Subcutaneous adipose tissue (tissue), 4 donors: ENCODE measurements around the gene HTRA3. TPM values are rescaled to one million over a fixed set of nuclear protein-coding genes. Genes with fewer than 3 reads are reported as not detected.

Experiments
- CTCF ChIP-seq: fragments of 450-650 bp; IDR thresholded peaks from one replicate; pipeline ENCODE4 v1.5.1; 2016; ENCODE audit warnings: low read depth, mild to moderate bottlenecking, control low read depth, antibody characterized with exemption, moderate library complexity
- total RNA-seq, 4 donors: library from RNA; depleted of rRNA; stranded (reverse); fragments of >200 nt; gene quantifications; one replicate each; pipeline ENCODE4 v1.1.0, GENCODE V29; 2016

The HTRA3 gene
- 10 to 100 TPM; 40.7 to 65.9 (median 56.9) TPM for total RNA-seq

- TF ChIP-seq CTCF, result no peak
These were observed at the start of gene HTRA3 for GRCh38 chr4:8269535-8270417. Gene HTRA3, plus strand, starts transcription at chr4:8269754. Its CDS starts 215 bp downstream, at chr4:8269969.

DNA sequence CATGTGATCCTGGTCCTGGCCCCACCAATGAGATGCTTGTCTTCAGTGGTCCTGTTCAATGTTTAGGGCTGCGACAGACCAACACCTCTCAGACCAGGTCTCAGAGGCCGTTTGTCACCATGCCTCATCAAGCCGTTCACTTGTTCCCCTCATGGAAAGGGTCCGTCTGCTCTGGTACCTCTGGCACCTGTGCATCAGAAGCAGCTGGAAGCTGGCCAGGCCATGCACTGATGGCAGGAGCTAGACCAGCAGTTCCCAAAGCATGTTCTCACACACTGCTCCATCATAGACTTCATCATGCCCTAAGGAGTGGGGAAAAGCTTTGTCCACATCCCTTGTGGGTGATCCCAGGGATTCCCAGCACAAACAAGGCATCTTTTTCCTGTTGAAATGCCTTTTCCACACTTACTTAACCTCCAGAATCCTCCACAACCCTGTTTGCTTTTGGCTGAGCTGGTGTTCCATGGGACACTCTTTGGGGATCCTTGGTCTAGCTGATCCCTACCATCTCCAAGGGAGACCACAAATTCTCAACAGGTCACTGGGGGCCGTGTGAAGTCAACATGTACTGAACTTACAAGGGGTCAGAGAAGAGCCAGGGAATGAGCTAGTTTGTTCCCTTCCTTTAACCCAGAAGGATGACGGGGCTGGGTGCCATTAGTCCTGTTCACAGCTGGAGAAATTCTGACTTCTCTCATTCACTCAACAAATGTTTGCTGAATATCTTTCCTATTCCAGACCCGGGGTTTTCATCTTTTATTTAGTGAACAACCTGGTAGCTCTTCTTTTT lies 48.7 kb upstream of the HTRA3 start:
- no peak for TF ChIP-seq CTCF

DNA sequence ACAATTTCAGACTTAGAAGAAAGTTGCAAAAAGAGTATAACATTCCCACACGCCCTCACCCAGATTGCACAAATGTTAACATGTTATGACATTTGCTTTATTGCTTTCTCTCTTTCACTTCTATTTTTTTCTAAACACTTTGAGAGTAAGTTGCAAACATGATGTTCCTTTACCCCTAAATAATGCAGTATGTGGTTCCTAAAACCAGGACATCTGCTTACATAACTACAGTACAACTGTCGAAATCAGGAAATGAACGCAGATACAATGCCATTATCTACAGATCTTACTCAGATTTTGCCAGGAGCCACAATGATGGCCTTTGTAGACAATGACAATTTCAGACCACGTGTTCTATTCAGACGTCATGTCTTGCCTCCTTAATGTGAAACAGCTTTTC lies 48.1 kb upstream of the HTRA3 start:
- no peak for TF ChIP-seq CTCF

DNA sequence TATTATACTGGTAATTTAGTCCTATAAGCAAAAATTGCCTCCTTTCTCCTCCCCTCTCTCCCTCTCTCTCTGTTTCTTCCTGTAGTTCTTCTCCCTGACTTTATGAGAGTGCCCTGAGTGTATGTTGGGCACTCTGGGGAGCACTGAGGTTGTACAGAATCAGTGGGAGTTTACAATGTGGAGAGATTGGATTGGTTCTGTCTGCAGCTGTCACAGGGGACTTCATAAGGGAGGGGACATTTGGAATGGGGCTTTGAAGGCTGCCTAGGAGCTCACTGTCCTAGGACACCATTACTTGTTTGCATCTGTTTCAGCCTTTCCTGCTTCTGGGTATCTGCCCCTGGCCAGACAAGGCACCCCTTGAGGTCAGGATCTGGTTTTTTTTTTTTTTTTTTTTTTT lies 47.6 kb upstream of the HTRA3 start:
- TF ChIP-seq CTCF, result no peak

DNA sequence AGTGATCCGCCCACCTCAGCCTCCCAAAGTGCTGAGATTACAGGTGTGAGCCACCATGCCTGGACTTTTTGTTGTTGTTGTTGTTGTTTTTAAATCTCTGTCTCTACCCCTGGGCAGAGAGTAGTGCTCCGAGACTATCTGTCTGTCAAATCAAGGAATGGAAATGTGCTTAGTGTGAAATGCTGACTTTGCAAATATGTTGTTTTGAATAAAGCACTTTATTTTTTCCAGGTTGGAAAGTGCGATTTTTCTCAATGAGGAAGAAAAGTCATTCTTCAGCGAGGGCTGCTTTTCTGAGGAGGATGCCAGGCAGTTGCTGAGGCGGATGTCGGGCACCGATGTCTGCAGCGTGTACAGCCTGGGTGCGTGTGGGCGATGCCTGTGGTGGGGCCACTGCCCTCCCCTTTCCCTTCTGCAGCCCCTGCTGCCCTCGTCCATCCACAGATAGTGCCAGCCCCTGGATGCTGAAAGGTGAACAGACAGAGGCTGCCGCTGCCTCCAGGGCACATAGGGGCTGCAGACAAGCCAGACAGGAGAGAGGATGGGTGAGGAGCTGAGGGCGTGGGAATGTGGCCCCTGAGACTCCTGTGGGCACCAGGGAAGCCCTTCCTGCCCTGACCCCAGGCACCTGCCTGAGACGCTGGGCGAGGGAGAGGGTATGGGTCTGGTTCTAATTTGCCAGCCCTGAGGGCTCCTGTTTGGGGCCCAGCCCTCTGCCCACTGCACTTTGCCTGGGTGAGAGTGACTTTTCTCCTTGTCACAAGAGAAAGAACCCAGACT lies 46.8 kb upstream of the HTRA3 start:
- no peak for TF ChIP-seq CTCF

- TF ChIP-seq CTCF, result no peak
These were observed 45.1 kb upstream of the HTRA3 start for GRCh38 chr4:8224267-8224974.
